SH-SY5Y (cell line): ENCODE results near the gene POU2F3.

Source experiments
- GATA2 ChIP-seq: IDR thresholded peaks from 2 replicates; pipeline ENCODE4 v1.6.1; 2011; ENCODE audit warnings: mild to moderate bottlenecking, low read depth, low read length
- GATA3 ChIP-seq: IDR thresholded peaks from 2 replicates; pipeline ENCODE4 v1.6.1; 2011; ENCODE audit warnings: low read depth, mild to moderate bottlenecking, low read length, moderate library complexity

POU2F3 gene

GRCh38 chr11:120270386-120270785 lies 30.4 kb downstream of the POU2F3 start:
- TF ChIP-seq GATA2, result no peak
- TF ChIP-seq GATA3, result no peak

DNA sequence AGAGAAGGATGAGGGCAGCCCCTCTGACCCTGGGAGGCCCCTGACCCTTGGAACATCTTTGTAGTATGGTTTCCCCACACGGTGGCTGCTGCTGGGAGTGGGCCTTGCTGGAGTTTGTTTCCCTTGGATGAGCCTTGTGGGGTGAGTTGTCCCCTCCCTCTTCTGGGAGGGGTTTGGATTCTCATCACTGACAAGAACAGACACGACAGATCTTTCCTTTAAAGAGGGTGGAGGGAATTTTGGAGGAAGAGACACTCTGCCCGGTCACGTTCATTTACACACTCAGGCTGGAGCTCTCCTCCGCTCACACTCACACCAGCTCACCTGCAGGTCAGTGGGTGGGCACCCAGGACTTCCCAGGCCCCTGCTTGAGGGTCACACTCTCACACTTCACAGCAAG lies 31.7 kb downstream of the POU2F3 start:
- TF ChIP-seq GATA2 (no peak), GATA3 (no peak)

- TF ChIP-seq GATA2 (no peak), GATA3 (no peak)
Measured at GRCh38 chr11:120272303-120272702, 32.4 kb downstream of the POU2F3 start.

- TF ChIP-seq GATA2, result no peak
- TF ChIP-seq GATA3, result no peak
Measured at GRCh38 chr11:120273432-120273831, 33.5 kb downstream of the POU2F3 start.

DNA sequence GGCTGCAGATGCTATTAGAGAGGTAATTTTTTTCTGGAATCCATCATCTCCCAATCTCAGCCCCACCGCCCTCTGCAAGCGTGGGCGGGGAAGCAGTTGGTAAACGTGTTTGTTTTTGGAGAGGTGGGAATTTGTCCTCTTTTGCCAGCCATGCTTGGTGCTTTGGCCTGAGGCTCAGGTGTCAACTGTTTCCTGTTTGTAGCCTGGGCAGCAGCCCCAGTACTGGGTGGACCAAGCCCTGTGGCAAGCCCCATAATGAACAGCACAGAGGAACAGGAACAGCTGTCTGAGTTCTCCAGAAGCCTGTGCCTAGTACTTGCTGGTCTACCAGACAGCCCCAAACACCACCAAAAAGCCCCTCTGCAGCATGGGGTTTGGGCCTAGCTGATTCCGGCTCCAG lies 39.6 kb downstream of the POU2F3 start:
- TF ChIP-seq GATA2 (no peak), GATA3 (no peak)

DNA sequence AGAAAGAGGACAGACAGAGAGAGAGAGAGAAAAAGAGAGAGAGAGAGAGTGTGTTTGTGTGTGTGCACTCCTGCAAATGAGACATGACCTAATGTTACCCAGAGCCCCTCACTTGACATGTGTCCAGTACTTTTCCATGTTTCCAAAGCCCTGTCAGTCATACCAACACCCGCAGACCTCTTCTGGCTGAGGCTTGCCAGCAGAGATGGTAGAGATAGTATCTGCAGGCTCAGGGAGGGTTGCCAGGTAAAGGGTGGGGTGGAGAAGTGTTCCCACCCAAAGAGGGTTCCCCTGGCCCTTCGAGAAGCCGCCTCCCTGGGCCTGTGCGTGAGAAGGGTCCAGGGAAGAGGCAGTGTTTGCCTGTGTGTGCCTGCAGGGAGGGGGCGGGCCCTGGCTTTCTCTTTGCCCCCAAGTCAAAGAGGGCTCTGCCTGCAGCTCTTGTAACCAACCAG lies 40.7 kb downstream of the POU2F3 start:
- TF ChIP-seq GATA3 (no peak), GATA2 (peak; percentile 93)

- no peak for TF ChIP-seq GATA2
- no peak for TF ChIP-seq GATA3
Measured at GRCh38 chr11:120281143-120281795, 41.3 kb downstream of the POU2F3 start.

DNA sequence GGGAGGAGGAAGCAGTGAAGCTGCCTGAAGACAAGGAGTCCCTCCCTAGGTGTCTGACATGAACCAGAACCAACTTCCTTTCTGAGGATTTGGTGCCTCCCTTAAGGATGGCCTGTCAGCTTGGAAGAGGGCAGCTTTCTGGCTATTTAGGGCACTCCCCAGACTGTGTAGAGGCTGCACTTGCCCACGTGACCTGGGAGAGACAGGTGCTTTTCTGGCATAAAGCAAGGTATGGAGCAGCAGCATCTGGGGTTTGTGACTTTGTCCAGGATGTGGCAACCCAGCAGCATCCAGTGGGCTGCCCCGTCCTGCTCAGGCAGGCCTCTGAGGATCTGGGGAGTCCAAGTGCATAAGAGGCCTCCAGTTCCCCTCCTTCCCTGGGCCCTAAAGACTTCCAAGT lies 43.2 kb downstream of the POU2F3 start:
- TF ChIP-seq GATA3, result no peak
- no peak for TF ChIP-seq GATA2

DNA sequence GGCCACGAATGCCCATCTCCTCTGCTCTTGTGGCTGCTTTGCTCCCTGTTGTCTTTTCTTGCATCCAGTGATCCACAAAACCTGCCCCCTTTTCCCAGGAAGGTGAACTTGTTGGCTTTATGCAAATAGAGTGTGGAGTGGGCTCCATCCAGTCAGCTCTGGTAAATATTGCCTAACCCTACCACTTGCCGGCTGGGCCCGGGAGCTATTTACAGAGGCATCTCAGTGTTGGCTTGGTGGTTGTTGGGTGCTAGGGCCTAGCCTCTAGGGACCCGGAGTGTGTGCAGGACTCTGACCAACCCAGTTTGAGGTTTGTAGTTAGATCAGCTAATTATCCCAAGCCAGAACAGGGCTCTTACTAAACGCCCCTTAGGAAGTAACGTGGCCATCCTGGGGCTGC lies 44.3 kb downstream of the POU2F3 start:
- TF ChIP-seq GATA2 (no peak), GATA3 (no peak)

DNA sequence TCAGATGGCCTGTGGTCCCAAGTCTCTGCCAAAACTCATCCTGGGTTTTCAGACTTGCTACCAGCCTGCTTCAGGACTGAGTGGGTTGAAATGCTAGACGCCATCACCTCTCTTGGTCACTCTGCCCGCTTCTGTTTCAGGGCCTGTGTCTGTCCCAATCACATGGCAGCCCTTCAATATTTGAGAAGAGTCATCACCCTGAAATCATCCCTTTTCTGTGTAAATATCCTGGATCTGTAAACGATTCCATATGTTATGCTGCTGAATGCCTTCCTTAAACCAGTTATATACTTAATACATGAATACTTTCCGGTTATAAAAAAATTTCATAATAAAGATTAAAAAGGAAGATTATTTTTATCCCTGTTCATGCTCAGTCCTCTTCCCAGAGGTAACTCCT lies 45.3 kb downstream of the POU2F3 start:
- no peak for TF ChIP-seq GATA2
- TF ChIP-seq GATA3, result no peak

DNA sequence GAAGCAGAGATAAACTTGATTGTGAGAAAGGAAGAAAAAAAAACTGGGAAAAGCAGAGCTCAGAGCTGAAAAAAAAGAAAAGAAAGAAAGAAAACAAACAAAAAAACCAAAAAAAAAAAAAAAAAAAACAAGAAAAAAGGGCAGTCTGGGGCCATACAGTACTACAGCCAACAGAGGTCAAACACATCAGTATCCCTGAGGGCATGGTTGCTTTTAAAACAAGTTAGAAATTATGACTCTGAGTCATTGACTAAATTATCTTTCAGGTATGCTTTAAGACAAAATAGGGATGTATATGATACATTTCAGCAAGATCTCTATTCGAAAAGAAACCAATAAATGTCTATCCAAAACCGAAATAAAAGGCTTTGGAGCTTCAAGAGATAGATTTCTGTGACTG lies 48.1 kb downstream of the POU2F3 start:
- TF ChIP-seq GATA2 (no peak), GATA3 (no peak)

- TF ChIP-seq GATA3 (no peak), GATA2 (no peak)
Measured at GRCh38 chr11:120289426-120289825, 49.5 kb downstream of the POU2F3 start.

GRCh38 chr11:120290956-120291355 lies 51.0 kb downstream of the POU2F3 start:
- TF ChIP-seq GATA3, result no peak
- peak; percentile 32; the same call in 1 of the 2 replicates for TF ChIP-seq GATA2

- TF ChIP-seq GATA2, result no peak
- no peak for TF ChIP-seq GATA3
Measured at GRCh38 chr11:120293038-120293800, 53.3 kb downstream of the POU2F3 start.

DNA sequence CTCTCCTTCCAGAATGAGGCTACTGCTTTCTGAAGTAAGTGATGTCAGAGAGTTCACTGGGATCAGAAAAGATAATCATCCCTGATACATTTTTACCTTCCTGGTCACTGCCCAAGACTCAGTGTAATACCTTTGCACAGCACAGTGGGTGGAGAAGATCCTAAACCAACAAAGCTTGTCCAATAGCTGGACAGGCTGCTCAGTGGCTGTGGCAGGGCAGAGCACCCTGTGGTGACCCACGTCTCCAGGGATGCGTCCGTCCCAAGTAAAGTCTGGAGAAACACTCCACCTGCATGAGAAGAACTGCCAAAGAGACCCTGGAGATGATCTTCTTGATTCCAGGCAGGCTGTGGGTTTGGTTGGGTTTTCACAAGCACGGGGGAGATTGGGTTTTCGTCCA lies 54.2 kb downstream of the POU2F3 start:
- TF ChIP-seq GATA2 (no peak), GATA3 (no peak)
